ENCODE data around the gene WTAP.
"Not testable (repeated sequence)": the region's sequence is repeated elsewhere in the genome, so short reads cannot be mapped to it uniquely, and the experiment has no call there.

The WTAP gene

GRCh38 chr6:159729598-159730331 is 2.5 kb downstream of the WTAP start:
- no peak for DNase-seq

- no peak for DNase-seq
Observed at GRCh38 chr6:159730332-159730676, 3.0 kb downstream of the WTAP start.

GRCh38 chr6:159732550-159732949 is 5.2 kb downstream of the WTAP start:
- not testable (repeated sequence) for DNase-seq

GRCh38 chr6:159733395-159733794 is 6.1 kb downstream of the WTAP start:
- DNase-seq = not testable (repeated sequence)

GRCh38 chr6:159736908-159737307 is 9.6 kb downstream of the WTAP start:
- no peak for DNase-seq

GRCh38 chr6:159739341-159739740 is 12.0 kb downstream of the WTAP start:
- DNase-seq = no peak

GRCh38 chr6:159742165-159742564 is 14.9 kb downstream of the WTAP start:
- DNase-seq = no peak

GRCh38 chr6:159745081-159745480 is 17.8 kb downstream of the WTAP start:
- no peak for DNase-seq

- DNase-seq = no peak
Observed at GRCh38 chr6:159746759-159747158, 19.5 kb downstream of the WTAP start.

- not testable (repeated sequence) for DNase-seq
Observed at GRCh38 chr6:159748127-159748526, 20.8 kb downstream of the WTAP start.

GRCh38 chr6:159751448-159751847 is 24.1 kb downstream of the WTAP start:
- no peak for DNase-seq

GRCh38 chr6:159753081-159753872 is 26.0 kb downstream of the WTAP start:
- DNase-seq = no peak

- no peak for DNase-seq
Observed at GRCh38 chr6:159754401-159754800, 27.1 kb downstream of the WTAP start.

GRCh38 chr6:159754959-159755914 is 27.9 kb downstream of the WTAP start:
- no peak for DNase-seq

- no peak for DNase-seq
Observed at GRCh38 chr6:159756508-159756907, 29.2 kb downstream of the WTAP start.

- no peak for DNase-seq
Observed at GRCh38 chr6:159758031-159759001, 31.0 kb downstream of the WTAP start.

GRCh38 chr6:159759645-159760044 is 32.3 kb downstream of the WTAP start:
- no peak for DNase-seq

GRCh38 chr6:159760602-159761057 is 33.3 kb downstream of the WTAP start:
- DNase-seq = no peak

GRCh38 chr6:159761129-159761872 is 34.0 kb downstream of the WTAP start:
- no peak for DNase-seq

- DNase-seq = peak; percentile 93
Observed at GRCh38 chr6:159761873-159762680, 34.8 kb downstream of the WTAP start, which contains the start of gene ACAT2. Gene ACAT2 (plus strand): TSS chr6:159762045. CDS start chr6:159762088, 43 bp downstream.
